Umbilical cord (tissue), 2 donors: ENCODE results near the gene SULT1A3. TPM values are rescaled to one million over a fixed set of nuclear protein-coding genes. Genes with fewer than 3 reads are reported as not detected.
"Not testable (repeated sequence)": the region's sequence is repeated elsewhere in the genome, so short reads cannot be mapped to it uniquely, and the experiment has no call there.

ENCODE experiments used
- DNase-seq: peaks from one replicate; pipeline ENCODE4 v3.0.0-alpha.2; 2015; ENCODE audit warnings: low spot score
- total RNA-seq: library from RNA; depleted of rRNA; stranded (reverse); fragments of >200 nt; gene quantifications from one replicate; pipeline ENCODE4 v1.2.3, GENCODE V29; 2014; ENCODE audit warnings: low replicate concordance; ENCODE audit not compliant: insufficient read depth

Gene SULT1A3
- total RNA-seq, 1 donor from 2014 or later: 5.1 TPM

DNA sequence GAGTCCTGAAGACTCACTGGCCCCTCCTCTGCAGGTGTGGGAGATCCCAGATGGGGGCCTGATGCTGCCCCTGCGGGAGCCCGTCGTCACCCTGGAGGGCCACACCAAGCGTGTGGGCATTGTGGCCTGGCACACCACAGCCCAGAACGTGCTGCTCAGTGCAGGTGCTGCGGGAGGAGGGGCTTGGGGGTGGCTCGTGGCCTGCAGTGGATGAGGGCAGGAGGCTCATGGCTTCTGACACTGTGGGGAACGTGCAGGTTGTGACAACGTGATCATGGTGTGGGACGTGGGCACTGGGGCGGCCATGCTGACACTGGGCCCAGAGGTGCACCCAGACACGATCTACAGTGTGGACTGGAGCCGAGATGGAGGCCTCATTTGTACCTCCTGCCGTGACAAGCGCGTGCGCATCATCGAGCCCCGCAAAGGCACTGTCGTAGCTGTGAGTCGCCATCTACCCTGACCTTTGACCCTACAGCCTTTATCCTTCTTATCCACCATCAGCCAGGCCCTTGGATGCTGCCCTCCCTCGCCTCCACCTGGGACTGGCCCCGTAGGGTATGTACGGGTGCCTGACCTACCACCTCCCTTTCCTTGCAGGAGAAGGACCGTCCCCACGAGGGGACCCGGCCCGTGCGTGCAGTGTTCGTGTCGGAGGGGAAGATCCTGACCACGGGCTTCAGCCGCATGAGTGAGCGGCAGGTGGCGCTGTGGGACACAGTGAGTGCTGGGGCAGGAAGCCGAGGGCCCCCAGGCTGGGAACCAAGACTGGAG is 12.1 kb upstream of the SULT1A3 start:
- DNase-seq: no peak

DNA sequence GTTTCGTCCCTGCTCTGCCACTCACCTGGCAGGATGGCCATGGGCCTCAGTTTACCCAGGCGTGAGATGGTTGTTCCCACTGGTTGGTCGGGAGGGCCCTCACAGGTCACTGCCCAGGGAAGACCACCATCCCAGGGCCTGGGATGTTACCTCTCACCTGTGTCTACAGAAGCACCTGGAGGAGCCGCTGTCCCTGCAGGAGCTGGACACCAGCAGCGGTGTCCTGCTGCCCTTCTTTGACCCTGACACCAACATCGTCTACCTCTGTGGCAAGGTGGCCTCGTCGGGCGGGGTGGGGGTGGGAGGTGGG is 11.5 kb upstream of the SULT1A3 start:
- DNase-seq: no peak

- DNase-seq: no peak
Measured at GRCh38 chr16:30187971-30188561, 11.0 kb upstream of the SULT1A3 start.

GRCh38 chr16:30191158-30191557 is 7.9 kb upstream of the SULT1A3 start:
- not testable (repeated sequence) for DNase-seq

DNA sequence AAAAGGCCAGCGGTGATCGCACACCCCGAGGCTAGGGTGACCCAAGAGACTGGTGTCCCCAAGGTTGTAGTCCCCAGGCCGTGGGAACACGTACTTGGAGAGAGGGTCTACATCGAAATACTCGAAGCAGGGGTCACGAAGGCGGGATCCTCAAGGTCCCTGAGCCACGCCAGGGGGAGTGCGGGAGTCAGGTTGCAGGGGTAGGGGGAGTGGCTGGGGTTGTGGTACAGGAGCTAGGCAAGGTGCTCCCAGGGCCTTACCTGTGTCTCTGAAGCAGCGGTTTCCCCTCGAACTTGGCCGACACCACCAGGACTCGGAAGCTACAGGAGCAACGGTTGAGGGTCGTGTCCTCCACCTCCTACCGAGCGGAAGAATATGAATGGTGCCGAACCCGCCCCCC is 6.0 kb upstream of the SULT1A3 start:
- not testable (repeated sequence) for DNase-seq

DNA sequence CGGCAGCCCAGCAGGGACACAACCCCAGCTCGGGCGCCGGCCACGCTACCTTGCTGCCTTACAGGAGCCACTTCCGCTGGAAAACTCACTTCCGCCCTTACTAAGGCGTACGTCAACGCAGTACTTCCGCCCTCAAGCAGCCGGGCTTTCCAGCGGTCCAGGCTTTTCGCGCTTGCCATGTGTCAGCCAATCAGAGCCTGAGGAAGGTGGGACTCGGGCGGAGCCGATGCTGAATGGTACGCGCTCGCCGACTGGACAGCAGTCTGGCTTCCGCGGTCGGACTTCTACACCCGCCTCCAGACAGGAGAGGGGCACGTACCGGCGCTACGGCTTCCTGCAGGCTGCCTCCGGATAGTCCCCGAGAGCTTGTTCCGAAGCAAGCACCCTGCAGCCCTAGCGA is 5.4 kb upstream of the SULT1A3 start, which contains the start of the genes BOLA2B and SLX1A:
TSS of gene BOLA2B (minus strand) at position 52 of the 400 bp plus-strand sequence. CDS start 71 bp downstream, outside the sequence.
TSS of gene SLX1A (plus strand) at position 261 of the 400 bp plus-strand sequence. CDS start 210 bp downstream, outside the sequence.
- not testable (repeated sequence) for DNase-seq

GRCh38 chr16:30194172-30194925 is 4.7 kb upstream of the SULT1A3 start:
- DNase-seq: not testable (repeated sequence)

GRCh38 chr16:30197001-30197400 is 2.1 kb upstream of the SULT1A3 start:
- DNase-seq: not testable (repeated sequence)

DNA sequence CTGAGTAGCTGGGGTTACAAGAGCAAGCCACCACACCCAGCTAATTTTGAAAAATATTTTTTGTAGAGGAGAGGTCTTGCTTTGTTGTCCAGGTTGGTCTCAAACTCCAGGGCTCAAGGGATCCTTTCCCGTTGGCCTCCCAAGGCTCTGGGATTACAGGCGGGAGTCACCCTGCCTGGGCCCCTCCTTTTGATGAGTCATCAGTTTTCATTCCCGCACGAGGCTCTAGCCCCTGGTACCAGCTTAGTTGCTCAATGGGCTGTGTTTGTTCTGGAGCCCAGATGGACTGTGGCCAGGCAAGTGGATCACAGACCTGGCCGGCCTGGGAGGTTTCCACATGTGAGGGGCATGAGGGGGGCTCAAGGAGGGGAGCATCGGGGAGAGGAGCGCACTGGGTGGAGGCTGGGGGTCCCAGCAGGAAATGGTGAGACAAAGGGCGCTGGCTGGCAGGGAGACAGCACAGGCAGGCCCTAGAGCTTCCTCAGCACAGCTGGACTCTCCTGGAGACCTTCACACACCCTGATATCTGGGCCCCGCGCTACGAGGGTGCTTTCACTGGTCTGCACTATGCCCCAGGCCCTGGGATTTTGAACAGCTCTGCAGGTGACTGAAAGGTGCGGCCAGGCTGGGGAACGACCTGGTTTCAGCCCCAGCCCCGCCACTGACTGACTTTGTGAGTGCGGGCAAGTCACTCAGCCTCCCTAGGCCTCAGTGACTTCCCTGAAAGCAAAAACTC is 721 bp downstream of the SULT1A3 start:
- not testable (repeated sequence) for DNase-seq

DNA sequence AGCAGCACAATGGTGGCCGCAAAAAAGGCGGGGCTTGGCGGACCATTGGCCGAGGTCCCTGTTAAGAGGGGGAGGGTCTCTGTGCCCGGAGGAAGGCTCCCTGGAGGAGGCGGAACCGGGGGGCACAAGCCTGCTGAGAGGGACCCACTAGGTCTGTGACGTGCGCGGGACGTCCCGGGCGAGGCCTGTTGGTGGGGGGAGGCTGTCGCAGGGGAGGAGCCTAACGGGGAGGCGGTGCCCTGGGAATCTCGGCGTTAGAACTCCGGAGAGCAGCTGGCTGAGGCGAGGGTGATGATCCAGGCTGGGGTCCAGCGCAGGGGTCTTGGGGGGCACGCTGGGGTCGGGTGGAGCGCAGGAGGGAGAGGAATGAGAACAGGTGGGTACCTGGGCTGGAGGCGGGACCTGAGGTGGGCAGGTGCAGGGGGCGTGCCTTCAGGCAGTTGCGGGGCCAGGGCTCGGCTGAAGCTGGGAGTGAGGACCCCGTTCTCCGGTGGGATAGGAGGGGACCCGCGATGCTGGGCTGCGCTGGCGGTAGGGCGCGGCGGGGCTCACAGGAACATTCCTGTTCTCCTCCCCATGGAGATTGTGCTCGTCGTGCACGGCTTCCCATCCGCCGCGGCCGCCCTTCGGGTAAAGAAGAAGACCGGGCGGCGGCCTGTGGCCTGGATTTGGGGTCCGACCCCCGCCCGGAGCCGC is 6.6 kb downstream of the SULT1A3 start:
- DNase-seq: not testable (repeated sequence)

GRCh38 chr16:30206252-30206651 is 7.2 kb downstream of the SULT1A3 start:
- DNase-seq: not testable (repeated sequence)

GRCh38 chr16:30207063-30207704 is 8.1 kb downstream of the SULT1A3 start:
- not testable (repeated sequence) for DNase-seq

- not testable (repeated sequence) for DNase-seq
Measured at GRCh38 chr16:30209032-30209431, 10.0 kb downstream of the SULT1A3 start.

DNA sequence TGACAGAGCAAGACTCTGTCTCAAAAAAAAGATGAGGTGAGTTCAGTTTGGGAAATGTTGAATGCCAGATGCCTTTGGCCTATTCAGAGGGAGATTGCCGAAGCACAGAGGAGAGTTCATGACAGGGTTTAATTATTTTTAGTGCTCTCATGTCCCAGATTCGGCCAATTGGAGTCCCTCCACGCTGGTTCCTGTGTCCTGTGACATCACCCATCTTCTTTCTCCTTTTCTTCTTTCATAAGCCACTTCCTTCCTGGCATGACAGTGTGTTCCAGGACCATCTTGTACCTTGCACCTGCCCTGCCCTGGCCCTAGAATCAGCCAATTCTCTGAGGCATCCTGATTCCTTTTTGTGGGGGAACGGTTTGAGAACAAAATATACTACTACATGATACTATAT is 12.4 kb downstream of the SULT1A3 start:
- not testable (repeated sequence) for DNase-seq

DNA sequence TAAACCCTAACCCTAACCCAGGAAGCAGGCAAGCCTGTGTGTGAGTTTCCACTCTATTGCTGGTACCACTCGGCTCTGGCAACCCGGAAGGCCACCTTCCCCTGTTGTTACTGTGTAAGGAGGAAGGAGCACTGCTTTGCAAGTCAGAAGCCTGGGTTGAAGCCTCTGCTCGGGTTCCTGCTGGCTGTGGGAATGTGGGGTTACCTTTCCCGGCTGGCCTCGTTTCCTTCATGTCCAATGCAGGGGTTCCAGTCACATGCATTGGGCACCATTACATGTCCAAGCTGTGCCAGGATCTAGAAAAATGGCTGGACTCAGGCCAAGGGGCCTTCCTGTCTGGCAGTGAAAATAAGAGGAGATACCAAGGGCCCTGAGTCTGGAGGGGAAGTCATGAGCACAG is 18.0 kb downstream of the SULT1A3 start:
- not testable (repeated sequence) for DNase-seq

DNA sequence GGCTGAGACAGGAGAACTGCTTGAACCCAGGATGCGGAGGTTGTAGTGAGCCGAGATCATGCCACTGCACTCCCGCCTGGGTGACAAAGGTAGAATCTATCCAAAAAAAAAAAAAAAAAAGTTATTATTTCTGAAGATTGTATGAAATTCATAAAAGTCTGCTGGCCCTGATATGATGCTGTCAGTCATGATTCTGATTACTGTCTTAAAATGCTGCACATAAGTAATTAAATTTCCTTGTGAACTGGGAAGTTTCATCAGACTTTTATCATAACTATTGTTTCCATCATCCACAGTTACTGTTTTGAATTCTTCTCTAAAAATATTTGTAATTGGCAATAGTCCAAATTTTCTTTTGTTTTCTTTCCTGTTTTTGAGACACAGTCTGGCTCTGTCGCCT is 49.3 kb downstream of the SULT1A3 start, which contains the start of gene NPIPB13:
TSS of gene NPIPB13 (minus strand) at position 101 of the 400 bp plus-strand sequence. CDS start 2,906 bp downstream, outside the sequence.
- DNase-seq: not testable (repeated sequence)
